T-helper 2 cell treated with Interferon-gamma antibody and Interleukin-4, amounts not matched to agents 5 μg/mL and 100 μg/mL, for 36 hours (primary cell): ENCODE results near the gene UBE3C.
"Not testable (repeated sequence)": the region's sequence is repeated elsewhere in the genome, so short reads cannot be mapped to it uniquely, and the experiment has no call there.

Experiments
- DNase-seq: peaks from one replicate; pipeline ENCODE4 v3.0.0; 2021; ENCODE audit warnings: low spot score
- H3K27ac Mint-ChIP-seq: one replicate; pipeline ENCODE4 v1.8.0; 2021; ENCODE audit warnings: mild to moderate bottlenecking, mixed read lengths
- H3K27me3 Mint-ChIP-seq: one replicate; pipeline ENCODE4 v1.8.0; 2021; ENCODE audit warnings: low read depth, mixed read lengths
- H3K36me3 Mint-ChIP-seq: one replicate; pipeline ENCODE4 v1.8.0; 2021; ENCODE audit warnings: low read depth, mixed read lengths
- H3K4me1 Mint-ChIP-seq: one replicate; pipeline ENCODE4 v1.8.0; 2021; ENCODE audit warnings: low read depth, mixed read lengths
- H3K4me3 Mint-ChIP-seq: one replicate; pipeline ENCODE4 v1.8.0; 2022; ENCODE audit warnings: mild to moderate bottlenecking, moderate library complexity, mixed read lengths
- H3K9me3 Mint-ChIP-seq: one replicate; pipeline ENCODE4 v1.8.0; 2021; ENCODE audit warnings: mixed read lengths

Gene UBE3C

DNA sequence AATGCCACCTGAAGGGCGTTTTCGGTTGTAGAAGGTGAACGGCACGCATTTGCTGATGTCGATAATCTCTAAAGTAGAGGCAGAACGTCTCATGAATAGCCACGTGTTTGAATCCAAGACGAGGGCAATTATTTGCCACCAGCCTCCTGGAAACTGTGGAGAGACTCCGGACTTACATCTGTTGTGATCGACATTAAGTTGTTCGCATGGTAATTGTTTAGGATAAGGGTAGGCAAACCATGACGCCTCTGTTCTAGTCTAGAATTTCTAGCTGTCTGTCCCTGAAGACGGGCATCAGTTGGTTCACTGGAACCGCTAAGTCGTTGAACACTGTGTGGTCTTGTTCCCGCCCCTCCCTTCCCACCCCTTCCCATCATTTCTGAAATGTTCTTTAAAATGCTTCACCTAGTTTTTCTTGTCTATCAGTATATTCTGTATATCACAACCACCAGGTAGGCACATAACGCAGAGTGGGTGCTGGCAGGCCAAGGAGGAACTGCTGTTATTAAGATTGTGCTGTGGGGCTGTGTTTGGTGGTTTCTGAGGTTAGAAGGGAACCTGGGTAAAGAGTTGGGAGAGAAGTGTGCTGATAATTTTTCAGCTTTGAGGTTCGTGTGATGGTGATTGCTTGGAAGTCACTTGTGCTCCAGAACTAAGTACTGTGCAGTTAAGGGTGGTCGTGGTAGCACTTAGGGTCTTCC lies 1.2 kb downstream of the UBE3C start:
- Mint-ChIP-seq H3K4me1 (peaks cover 39% of the 10 kb centered on the region), H3K27me3 (no peaks in the 10 kb centered on the region), H3K4me3 (peak overlapping the region; percentile 81), H3K9me3 (no peaks in the 10 kb centered on the region), H3K27ac (peak overlapping the region; percentile 62), H3K36me3 (peaks cover 34% of the 10 kb centered on the region)
- no peak for DNase-seq

DNA sequence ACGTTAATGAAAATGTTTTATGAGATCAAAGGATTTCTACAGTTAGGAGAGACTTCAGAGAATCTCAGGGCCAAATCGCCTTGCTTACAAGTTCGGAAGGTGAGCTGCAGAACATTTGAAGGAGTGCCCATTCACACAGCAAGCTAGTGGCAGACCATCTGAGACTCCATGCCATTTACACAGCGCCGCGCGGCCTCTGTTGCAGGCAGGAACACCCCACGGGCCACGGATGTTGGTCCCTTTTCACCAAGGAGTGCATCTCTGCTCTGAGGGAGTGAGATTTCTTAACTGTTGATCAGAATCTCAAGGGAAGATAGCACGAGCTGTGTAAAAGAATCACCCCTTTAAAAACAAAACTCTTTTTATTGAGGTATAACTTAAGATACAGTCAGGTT lies 1.8 kb downstream of the UBE3C start:
- Mint-ChIP-seq H3K27me3 (no peaks in the 10 kb centered on the region), H3K36me3 (peaks cover 35% of the 10 kb centered on the region), H3K4me3 (peak overlapping the region; percentile 81), H3K9me3 (no peaks in the 10 kb centered on the region), H3K27ac (peak overlapping the region; percentile 62), H3K4me1 (peaks cover 39% of the 10 kb centered on the region)
- DNase-seq: no peak

DNA sequence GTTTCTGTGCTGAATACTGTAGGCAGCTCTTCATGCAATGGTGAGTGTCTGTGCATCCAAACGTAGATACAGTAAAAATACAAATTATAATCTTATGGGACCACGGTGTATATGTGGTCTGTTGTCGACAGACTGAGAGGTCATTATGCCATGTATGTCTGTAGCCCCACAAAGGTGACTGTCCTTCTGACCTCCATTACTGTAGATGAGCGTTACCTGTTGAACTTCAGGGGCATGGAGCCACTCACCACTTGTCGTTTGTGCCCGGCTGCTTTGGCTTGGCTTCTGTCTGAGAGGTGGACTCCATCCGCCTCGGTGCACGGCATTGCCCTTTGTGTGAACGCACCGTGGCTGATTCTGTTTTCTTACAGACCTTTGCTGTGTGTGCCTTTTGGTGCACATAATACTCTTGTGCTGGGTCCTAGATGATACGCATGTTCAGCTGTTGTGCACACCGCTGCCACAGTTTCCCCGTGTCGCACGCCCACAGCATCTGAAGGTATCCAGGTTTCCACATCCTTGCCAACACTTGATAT lies 2.9 kb downstream of the UBE3C start:
- no peak overlapping the region for H3K4me3 Mint-ChIP-seq

DNA sequence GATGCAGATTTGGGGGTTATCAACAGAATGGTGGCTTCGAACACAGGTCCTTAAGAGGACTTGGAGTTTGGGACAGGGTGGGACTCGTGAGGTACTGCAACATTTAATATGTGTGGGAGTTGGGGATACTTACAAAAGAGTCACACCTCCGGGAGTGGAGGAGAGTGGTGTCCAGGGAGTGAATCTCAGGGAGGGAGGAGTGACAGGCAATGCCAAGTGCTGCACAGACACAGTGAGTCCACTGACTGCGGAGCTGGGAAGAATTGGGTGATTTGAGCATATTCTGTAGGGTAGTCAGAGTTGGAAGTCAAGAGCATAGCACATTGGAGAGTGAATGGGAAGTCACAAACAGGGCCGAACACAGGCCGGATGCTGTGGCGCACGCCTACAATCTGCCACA lies 5.1 kb downstream of the UBE3C start:
- Mint-ChIP-seq H3K9me3 (no peaks in the 10 kb centered on the region), H3K4me1 (peaks cover 47% of the 10 kb centered on the region), H3K4me3 (no peak overlapping the region), H3K27me3 (no peaks in the 10 kb centered on the region), H3K27ac (no peak overlapping the region), H3K36me3 (peaks cover 43% of the 10 kb centered on the region)
- no peak for DNase-seq

More for the DNA sequence above, 2.9 kb downstream of the UBE3C start:
- no peak for DNase-seq
- no peak overlapping the region for H3K27ac Mint-ChIP-seq
- no peaks in the 10 kb centered on the region for H3K27me3 Mint-ChIP-seq
- H3K4me1 Mint-ChIP-seq: peaks cover 39% of the 10 kb centered on the region
- H3K36me3 Mint-ChIP-seq: peaks cover 37% of the 10 kb centered on the region
- no peaks in the 10 kb centered on the region for H3K9me3 Mint-ChIP-seq

DNA sequence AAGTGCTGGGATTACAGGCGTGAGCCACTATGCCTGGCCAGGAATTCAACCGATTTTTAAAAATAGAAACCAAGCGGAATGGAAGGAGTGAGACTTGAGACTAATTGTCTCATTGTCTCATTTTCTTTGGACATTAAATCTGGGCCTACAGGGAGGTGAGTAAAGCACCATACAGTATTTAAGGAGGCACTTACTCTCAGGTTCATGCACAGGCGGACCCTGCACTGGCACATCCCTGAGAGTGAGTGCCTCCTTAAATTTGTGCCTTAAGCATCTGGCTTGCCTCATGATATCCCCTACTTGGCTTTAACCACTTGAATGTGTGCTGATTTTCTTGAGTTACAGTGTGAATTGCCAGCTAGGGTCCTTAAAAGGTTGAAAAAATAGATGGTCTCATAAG lies 10.6 kb downstream of the UBE3C start:
- no peak overlapping the region for H3K27ac Mint-ChIP-seq
- DNase-seq: no peak
- H3K9me3 Mint-ChIP-seq: no peaks in the 10 kb centered on the region
- H3K27me3 Mint-ChIP-seq: no peaks in the 10 kb centered on the region
- no peak overlapping the region for H3K4me3 Mint-ChIP-seq
- peaks cover 26% of the 10 kb centered on the region for H3K36me3 Mint-ChIP-seq
- peaks cover 22% of the 10 kb centered on the region for H3K4me1 Mint-ChIP-seq

DNA sequence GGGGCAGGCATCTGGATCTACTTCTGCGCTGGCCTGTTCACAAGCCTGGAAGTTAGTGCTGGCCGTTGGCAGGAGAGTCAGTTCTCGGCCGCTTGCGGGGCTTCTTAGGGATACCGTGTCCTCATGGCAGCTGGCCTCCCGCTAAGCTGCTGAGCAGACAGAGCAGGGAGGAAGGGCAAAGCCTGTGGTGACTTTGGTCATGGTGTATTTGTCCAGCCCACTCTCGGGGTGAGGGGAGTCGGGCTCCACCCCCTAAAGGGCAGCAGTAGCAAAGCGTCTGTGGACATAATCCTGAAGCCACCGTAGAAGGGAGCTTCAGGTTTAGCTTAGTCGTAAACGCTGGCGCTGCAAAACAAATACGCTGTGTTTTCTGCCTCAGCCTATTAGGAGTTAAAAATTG lies 12.2 kb downstream of the UBE3C start:
- no peak overlapping the region for H3K27ac Mint-ChIP-seq

DNA sequence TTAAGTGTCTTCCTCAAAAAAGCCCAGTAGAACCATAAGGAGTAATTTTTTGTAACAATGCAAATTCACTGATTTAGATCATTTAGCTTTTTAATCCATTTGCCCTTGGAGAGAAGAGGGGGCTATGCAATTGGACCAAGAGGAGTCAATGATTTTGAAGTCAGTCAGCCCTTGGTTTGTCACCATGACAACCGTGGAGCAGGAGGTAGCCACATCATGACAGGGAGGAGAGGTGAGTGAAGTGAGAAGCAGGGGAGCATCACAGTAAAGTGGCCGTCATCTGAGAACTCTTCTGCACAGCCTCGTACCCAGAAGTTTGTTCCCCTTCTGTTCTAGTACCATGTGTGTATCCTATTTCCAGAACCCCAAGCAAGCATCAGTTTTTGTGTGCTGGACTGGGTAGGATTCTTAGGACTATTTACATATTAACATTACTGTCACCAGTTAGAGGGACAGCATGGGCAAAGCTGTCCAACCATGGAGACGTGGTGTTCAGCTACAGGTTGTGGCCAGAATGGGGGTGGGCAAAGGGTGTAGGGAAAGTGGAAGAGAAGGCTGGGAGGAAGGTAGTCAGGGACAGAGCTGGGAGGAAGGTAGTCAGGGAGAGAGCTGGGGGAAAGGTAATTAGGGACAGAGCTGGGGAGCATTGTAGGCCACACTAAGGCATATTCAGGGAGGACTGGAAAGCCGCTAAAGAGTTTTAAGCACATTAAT lies 13.1 kb downstream of the UBE3C start:
- DNase-seq: no peak
- H3K36me3 Mint-ChIP-seq: peaks cover 19% of the 10 kb centered on the region
- H3K4me1 Mint-ChIP-seq: peaks cover 25% of the 10 kb centered on the region
- no peak overlapping the region for H3K27ac Mint-ChIP-seq
- H3K4me3 Mint-ChIP-seq: no peak overlapping the region
- H3K9me3 Mint-ChIP-seq: no peaks in the 10 kb centered on the region
- no peaks in the 10 kb centered on the region for H3K27me3 Mint-ChIP-seq

More for the DNA sequence above, 12.2 kb downstream of the UBE3C start:
- Mint-ChIP-seq H3K4me3 (no peak overlapping the region), H3K4me1 (peaks cover 24% of the 10 kb centered on the region), H3K27me3 (no peaks in the 10 kb centered on the region), H3K36me3 (peaks cover 20% of the 10 kb centered on the region), H3K9me3 (no peaks in the 10 kb centered on the region)
- no peak for DNase-seq

DNA sequence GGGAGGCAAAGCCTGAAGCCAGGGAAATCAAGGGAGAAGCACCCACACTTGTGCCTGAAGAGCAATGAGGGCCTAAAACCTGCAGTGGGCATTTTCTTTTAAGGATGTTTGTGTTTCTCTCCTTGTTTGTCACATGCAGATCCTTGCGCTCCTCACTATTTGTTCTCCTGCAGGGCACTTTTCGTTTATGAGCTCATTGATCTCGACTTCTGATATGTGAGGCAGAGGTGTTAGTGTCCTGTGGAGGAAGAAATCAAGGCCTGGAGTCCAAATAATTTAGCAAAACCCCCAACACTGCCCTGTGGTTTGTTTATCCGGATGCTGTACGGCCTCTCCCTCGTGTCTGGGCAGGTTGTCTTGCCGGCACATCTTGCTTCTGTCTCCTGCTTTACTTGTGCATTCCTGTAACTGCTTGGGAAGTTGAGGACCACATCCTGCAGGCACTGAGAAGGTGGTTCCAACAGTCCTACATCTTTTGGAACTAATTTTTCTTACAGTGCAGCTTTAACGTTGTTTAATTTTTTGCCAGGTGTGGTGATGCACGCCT lies 13.7 kb downstream of the UBE3C start:
- Mint-ChIP-seq H3K27ac (no peak overlapping the region), H3K9me3 (no peaks in the 10 kb centered on the region), H3K36me3 (peaks cover 16% of the 10 kb centered on the region), H3K27me3 (no peaks in the 10 kb centered on the region), H3K4me1 (peaks cover 20% of the 10 kb centered on the region), H3K4me3 (no peak overlapping the region)
- DNase-seq: no peak

DNA sequence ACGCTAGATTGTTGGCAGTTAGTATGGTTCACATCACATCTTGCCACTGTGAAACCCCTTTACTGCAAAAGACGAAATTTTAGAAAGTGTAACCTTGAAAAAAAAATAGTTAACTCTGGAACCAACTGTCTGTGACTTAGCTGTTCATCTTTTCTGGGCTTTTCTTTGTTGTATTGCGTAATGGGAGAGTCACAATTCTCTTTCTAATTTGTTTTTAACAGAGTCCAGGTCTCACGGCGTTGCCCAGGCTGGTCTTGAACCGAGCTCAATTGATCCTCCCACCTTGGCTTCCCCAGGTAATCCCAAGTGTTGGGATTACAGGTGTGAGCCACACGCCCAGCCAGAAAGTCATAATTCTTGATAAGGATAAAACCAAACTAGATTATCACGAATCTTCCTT lies 14.5 kb downstream of the UBE3C start:
- no peaks in the 10 kb centered on the region for H3K27me3 Mint-ChIP-seq
- peaks cover 16% of the 10 kb centered on the region for H3K4me1 Mint-ChIP-seq
- H3K36me3 Mint-ChIP-seq: peaks cover 13% of the 10 kb centered on the region
- H3K27ac Mint-ChIP-seq: no peak overlapping the region
- H3K9me3 Mint-ChIP-seq: no peaks in the 10 kb centered on the region
- DNase-seq: no peak
- no peak overlapping the region for H3K4me3 Mint-ChIP-seq

DNA sequence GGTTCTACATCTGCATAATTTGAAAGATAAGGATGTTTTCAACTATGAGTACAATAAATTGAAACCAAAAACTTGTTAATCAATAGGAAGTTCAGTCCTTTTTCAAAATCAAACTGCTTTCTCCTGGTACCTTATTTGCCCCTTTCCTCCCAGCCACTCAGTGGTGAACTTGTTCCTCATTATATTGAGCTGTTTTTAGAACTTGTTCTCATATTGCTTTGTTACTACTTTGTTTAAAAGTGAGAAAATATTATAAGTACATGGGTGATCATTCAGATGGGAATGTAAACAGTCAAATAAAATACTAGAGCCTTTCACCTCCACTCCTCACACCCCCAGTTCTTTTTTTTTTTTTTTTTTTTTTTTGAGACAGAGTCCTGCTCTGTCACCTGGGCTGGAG lies 17.2 kb downstream of the UBE3C start:
- no peak overlapping the region for H3K4me3 Mint-ChIP-seq
- peaks cover 13% of the 10 kb centered on the region for H3K36me3 Mint-ChIP-seq
- no peaks in the 10 kb centered on the region for H3K9me3 Mint-ChIP-seq
- H3K4me1 Mint-ChIP-seq: peaks cover 21% of the 10 kb centered on the region
- no peak overlapping the region for H3K27ac Mint-ChIP-seq
- no peak for DNase-seq
- H3K27me3 Mint-ChIP-seq: no peaks in the 10 kb centered on the region

DNA sequence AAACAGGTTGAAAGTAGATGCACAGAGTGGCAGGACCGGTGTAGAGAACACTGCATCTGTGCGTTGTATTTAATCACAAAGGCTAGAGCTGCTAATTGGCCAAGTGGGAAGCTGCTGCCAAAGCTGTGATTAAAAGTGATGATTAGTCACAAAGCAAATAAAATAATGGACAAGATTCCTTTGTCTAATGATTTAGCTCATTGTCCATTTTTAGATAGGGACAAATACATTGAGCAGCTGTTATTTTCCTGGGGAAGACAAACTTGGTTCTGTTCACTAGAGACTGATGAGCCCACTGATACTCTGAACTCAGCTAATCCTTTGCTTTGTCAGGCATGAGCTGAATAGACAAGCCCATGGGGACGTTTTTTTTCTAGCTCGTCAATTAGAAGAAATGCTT lies 19.7 kb downstream of the UBE3C start:
- no peak for DNase-seq

DNA sequence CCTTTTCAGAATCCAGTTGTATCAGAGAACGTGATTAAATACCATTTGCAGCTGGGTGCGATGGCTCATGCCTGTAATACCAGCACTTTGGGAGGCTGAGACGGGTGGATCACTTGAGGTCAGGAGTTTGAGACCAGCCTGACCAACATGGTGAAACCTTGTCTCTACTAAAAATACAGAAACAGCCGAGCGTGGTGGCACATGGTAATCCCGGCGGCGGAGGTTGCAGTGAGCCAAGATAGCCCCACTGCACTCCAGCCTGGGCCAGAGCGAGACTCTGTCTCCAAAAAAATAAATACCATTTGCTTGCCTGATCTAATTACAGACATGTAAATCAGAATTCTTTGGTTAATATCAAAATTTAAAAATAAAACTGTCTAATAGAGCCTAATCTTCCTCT lies 20.8 kb downstream of the UBE3C start:
- not testable (repeated sequence) for H3K4me3 Mint-ChIP-seq, H3K27ac Mint-ChIP-seq, H3K9me3 Mint-ChIP-seq, H3K27me3 Mint-ChIP-seq, DNase-seq
- Mint-ChIP-seq H3K4me1 (peaks cover 12% of the 10 kb centered on the region), H3K36me3 (peaks cover 15% of the 10 kb centered on the region)

More for the DNA sequence above, 19.7 kb downstream of the UBE3C start:
- H3K36me3 Mint-ChIP-seq: peaks cover 6% of the 10 kb centered on the region
- H3K4me3 Mint-ChIP-seq: no peak overlapping the region
- H3K27me3 Mint-ChIP-seq: no peaks in the 10 kb centered on the region
- peaks cover 16% of the 10 kb centered on the region for H3K4me1 Mint-ChIP-seq
- H3K9me3 Mint-ChIP-seq: no peaks in the 10 kb centered on the region
- no peak overlapping the region for H3K27ac Mint-ChIP-seq

DNA sequence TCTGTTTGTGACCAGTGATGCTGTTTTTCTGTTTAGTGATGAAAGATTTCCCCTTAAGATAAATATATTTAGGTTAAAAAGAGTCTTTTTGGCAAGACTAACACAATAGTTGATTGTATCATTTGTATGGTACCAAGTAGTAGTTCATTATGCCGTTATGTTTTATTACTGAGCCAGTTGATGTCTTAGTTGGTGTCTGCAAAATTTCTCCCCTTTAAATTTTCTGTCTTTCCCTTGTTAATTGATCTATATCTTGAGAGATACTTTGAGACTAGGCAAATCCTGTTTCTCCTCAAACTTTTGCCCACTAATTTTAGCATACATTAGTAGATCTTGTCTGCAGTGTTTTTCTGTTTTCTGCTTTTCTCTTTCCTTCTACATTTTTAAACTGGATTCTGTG lies 21.7 kb downstream of the UBE3C start:
- H3K4me1 Mint-ChIP-seq: peaks cover 11% of the 10 kb centered on the region
- peaks cover 23% of the 10 kb centered on the region for H3K36me3 Mint-ChIP-seq
- peaks cover 11% of the 10 kb centered on the region for H3K9me3 Mint-ChIP-seq
- no peak for DNase-seq
- H3K27ac Mint-ChIP-seq: no peak overlapping the region
- no peak overlapping the region for H3K4me3 Mint-ChIP-seq
- H3K27me3 Mint-ChIP-seq: no peaks in the 10 kb centered on the region

DNA sequence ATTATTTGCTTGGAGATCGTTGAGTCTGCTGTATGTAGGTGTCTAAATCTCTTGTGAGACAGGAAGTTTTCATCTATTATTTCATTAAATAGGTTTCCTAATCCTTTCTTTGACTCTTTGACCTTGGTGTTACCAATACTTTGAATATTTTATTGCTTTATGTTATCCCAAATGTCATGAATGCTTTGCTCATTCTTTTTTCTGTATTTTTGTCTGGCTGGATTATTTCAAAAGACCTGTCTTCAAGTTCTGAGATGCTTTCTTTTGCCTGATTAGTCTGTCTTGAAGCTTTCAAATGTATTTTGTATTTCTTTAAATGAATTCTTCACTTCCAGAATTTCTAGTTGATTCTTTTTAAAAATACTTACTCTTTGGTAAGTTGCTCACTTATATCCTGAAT lies 27.3 kb downstream of the UBE3C start:
- Mint-ChIP-seq H3K27ac (no peak overlapping the region), H3K4me1 (peaks cover 1% of the 10 kb centered on the region), H3K27me3 (no peaks in the 10 kb centered on the region), H3K9me3 (peaks cover 17% of the 10 kb centered on the region), H3K36me3 (peaks cover 60% of the 10 kb centered on the region), H3K4me3 (no peak overlapping the region)
- no peak for DNase-seq
